ENCODE data around the gene CREBZF.

CREBZF gene

DNA sequence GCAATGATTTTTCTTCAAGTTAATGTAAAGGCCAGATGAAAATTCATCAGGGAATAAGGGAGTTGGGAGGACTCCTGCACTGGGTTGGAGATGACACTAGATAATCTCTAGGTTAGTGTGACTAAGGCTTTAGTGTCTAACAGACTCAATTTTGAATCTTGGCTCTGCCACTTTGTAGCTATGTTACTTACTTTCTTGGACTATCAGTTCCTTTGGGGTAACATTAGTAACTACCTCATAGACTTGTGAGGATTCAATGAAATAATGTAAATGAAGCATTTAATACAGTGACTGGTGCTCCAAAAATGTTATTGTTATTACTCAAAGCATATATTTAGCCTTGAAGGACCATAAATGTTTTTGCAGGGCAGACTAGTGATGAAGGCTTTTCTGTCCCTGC lies 30.6 kb upstream of the CREBZF start:
- DNase-seq (ENCODE audit: low read depth in 1 of 2, low spot score in 1 of 2): no peak
- Histone ChIP-seq H3K4me3 (replicated peaks; ENCODE audit: insufficient read depth, low read length) (no peak overlapping the region), H3K27ac (replicated peaks) (no peak overlapping the region), H3K27me3 (ENCODE audit: insufficient read depth, poor library complexity, severe bottlenecking) (no peaks in the 10 kb centered on the region)
- TF ChIP-seq SPI1 (IDR thresholded peaks at IDR 0.05; ENCODE audit: borderline replicate concordance, low read depth): no peak
- TF ChIP-seq GABPA (IDR thresholded peaks at IDR 0.05; ENCODE audit: low read depth): no peak
- no peak for TF ChIP-seq POLR2AphosphoS5 (IDR thresholded peaks at IDR 0.05; ENCODE audit: low read depth)
- TF ChIP-seq, protein P1, sequence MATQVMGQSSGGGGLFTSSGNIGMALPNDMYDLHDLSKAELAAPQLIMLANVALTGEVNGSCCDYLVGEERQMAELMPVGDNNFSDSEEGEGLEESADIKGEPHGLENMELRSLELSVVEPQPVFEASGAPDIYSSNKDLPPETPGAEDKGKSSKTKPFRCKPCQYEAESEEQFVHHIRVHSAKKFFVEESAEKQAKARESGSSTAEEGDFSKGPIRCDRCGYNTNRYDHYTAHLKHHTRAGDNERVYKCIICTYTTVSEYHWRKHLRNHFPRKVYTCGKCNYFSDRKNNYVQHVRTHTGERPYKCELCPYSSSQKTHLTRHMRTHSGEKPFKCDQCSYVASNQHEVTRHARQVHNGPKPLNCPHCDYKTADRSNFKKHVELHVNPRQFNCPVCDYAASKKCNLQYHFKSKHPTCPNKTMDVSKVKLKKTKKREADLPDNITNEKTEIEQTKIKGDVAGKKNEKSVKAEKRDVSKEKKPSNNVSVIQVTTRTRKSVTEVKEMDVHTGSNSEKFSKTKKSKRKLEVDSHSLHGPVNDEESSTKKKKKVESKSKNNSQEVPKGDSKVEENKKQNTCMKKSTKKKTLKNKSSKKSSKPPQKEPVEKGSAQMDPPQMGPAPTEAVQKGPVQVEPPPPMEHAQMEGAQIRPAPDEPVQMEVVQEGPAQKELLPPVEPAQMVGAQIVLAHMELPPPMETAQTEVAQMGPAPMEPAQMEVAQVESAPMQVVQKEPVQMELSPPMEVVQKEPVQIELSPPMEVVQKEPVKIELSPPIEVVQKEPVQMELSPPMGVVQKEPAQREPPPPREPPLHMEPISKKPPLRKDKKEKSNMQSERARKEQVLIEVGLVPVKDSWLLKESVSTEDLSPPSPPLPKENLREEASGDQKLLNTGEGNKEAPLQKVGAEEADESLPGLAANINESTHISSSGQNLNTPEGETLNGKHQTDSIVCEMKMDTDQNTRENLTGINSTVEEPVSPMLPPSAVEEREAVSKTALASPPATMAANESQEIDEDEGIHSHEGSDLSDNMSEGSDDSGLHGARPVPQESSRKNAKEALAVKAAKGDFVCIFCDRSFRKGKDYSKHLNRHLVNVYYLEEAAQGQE (IDR thresholded peaks at IDR 0.05; ENCODE audit: insufficient replicate concordance, low read depth): no peak
- TF ChIP-seq, protein P2, sequence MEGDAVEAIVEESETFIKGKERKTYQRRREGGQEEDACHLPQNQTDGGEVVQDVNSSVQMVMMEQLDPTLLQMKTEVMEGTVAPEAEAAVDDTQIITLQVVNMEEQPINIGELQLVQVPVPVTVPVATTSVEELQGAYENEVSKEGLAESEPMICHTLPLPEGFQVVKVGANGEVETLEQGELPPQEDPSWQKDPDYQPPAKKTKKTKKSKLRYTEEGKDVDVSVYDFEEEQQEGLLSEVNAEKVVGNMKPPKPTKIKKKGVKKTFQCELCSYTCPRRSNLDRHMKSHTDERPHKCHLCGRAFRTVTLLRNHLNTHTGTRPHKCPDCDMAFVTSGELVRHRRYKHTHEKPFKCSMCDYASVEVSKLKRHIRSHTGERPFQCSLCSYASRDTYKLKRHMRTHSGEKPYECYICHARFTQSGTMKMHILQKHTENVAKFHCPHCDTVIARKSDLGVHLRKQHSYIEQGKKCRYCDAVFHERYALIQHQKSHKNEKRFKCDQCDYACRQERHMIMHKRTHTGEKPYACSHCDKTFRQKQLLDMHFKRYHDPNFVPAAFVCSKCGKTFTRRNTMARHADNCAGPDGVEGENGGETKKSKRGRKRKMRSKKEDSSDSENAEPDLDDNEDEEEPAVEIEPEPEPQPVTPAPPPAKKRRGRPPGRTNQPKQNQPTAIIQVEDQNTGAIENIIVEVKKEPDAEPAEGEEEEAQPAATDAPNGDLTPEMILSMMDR (IDR thresholded peaks at IDR 0.05; ENCODE audit: insufficient read depth, low read length): no peak

DNA sequence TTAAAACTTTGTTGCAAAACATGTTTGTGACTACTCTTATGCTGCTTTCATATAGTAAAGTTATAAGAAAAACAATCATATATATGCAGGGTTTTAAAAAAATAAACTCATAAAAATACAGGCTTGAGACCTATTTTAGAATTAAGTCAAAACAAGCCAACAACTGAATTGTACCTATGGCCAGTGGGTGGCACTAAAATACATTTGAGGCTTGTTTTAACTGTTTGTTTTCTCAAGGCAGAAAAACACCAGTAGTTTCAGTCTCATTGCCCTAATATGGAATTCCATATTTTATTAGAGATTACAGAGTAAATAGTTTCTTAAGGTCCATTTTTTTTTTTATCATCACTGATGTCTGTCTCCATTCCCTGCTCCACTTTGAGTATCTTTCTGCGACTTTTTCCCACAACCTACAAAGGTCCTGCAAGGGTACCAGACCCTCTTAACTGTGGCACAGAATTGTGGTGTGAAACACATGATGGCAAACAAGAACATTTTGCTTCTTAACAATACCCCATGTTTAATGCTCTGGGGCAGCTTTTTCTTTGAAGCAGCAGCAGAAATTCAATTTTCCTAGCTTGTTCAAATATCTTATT lies 29.6 kb upstream of the CREBZF start:
- no peak for TF ChIP-seq POLR2AphosphoS5 (IDR thresholded peaks at IDR 0.05; ENCODE audit: low read depth)
- TF ChIP-seq, protein P1 (IDR thresholded peaks at IDR 0.05; ENCODE audit: insufficient replicate concordance, low read depth): no peak
- TF ChIP-seq, protein P2 (IDR thresholded peaks at IDR 0.05; ENCODE audit: insufficient read depth, low read length): no peak
- no peak for TF ChIP-seq SPI1 (IDR thresholded peaks at IDR 0.05; ENCODE audit: borderline replicate concordance, low read depth)
- no peak for TF ChIP-seq GABPA (IDR thresholded peaks at IDR 0.05; ENCODE audit: low read depth)
- Histone ChIP-seq H3K4me3 (replicated peaks; ENCODE audit: insufficient read depth, low read length) (no peak overlapping the region), H3K27ac (replicated peaks) (no peak overlapping the region), H3K27me3 (ENCODE audit: insufficient read depth, poor library complexity, severe bottlenecking) (no peaks in the 10 kb centered on the region)
- peak in 1 of 2 experiments; percentile 13 for DNase-seq (ENCODE audit: low read depth in 1 of 2, low spot score in 1 of 2)

DNA sequence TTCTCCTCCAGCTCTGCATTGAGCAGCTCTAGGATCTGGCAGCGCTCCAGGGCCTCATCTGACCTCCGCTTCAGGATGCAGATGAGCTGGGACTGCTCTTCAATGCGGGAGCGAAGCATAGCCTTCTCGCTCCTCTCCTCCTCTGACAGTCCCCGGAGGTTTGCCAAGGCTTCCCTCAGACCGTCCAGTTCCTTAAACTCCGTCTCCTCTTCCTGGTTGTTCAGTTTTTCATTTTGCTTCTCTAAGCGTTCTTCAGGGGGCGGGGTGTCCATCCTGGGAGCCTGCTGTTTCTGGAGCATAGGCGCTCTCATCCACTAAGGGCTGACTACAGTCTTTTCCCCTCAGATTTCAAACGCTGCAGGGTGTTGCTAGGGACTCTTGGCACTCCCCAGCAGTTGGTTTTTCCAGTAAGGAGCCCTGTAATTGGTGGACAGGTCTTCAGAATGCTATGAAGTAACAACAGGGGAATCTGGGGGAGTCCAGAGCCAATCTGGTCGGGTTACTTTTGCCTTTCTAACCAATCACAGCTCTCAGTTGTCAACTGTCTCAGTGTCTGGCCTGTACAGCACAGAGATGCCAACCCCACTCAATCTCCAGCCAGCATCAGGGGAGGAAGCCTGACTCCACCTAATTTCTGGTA lies 21.0 kb upstream of the CREBZF start, which contains the start of gene CCDC89:
CCDC89 (minus strand) TSS at position 376 of the 640 bp plus-strand sequence; CDS start at position 311, 65 bp downstream.
- DNase-seq (ENCODE audit: low read depth in 1 of 2, low spot score in 1 of 2): no peak
- TF ChIP-seq, protein P1 (IDR thresholded peaks at IDR 0.05; ENCODE audit: insufficient replicate concordance, low read depth): no peak
- TF ChIP-seq SPI1 (IDR thresholded peaks at IDR 0.05; ENCODE audit: borderline replicate concordance, low read depth) (no peak), POLR2AphosphoS5 (IDR thresholded peaks at IDR 0.05; ENCODE audit: low read depth) (no peak), GABPA (IDR thresholded peaks at IDR 0.05; ENCODE audit: low read depth) (no peak)
- no peak within 1 kb of the TSS for H3K4me3 ChIP-seq (replicated peaks; ENCODE audit: insufficient read depth, low read length)
- H3K27ac ChIP-seq (replicated peaks): no peak within 1 kb of the TSS
- H3K27me3 ChIP-seq (ENCODE audit: insufficient read depth, poor library complexity, severe bottlenecking): no peaks in the 10 kb centered on the region
